CD4-positive, alpha-beta T cell (primary cell): ENCODE results near the gene DHRS3. TPM values are rescaled to one million over a fixed set of nuclear protein-coding genes. Genes with fewer than 3 reads are reported as not detected.
"Not testable (repeated sequence)": the region's sequence is repeated elsewhere in the genome, so short reads cannot be mapped to it uniquely, and the experiment has no call there.

Source experiments
- ATAC-seq: fragments of 200-7000 bp; cut with Tn5 transposase; one replicate; pipeline ENCODE4 v1.10.0; 2022; ENCODE audit warnings: mild to moderate bottlenecking; ENCODE audit not compliant: poor library complexity
- CTCF ChIA-PET: fragments of 350-600 bp; sonication (Branson Sonifier 250); formaldehyde crosslinking; loops from one replicate; lab custom pipeline; 2021; ENCODE audit warnings: antibody characterized with exemption, inconsistent platforms; lab: Charles Lee
- POLR2A ChIA-PET: fragments of 350-600 bp; sonication (Branson Sonifier 250); formaldehyde crosslinking; loops from one replicate; lab custom pipeline; 2021; ENCODE audit warnings: antibody characterized with exemption, inconsistent platforms; lab: Charles Lee
- DNase-seq, 14 experiments: peaks; one replicate each; pipeline ENCODE4 v3.0.0-alpha.2; 2013 to 2020; ENCODE audit warnings: mixed read lengths in 2 of 14
- H3K27ac ChIP-seq, 2 donors: one replicate each; pipeline versions ENCODE4 v1.5.1 to v1.7.0; 2013; ENCODE audit warnings: low read length in 2 of 2, low read depth in 1 of 2, mild to moderate bottlenecking in 1 of 2
- H3K27me3 ChIP-seq, 2 experiments: 1 replicate in 1 of 2; 2 replicates in 1 of 2; pipeline versions ENCODE4 v1.6.1 to v1.7.0; 2013; ENCODE audit warnings: low read length in 2 of 2, control low read depth in 1 of 2, mild to moderate bottlenecking in 1 of 2, moderate library complexity in 1 of 2; ENCODE audit not compliant: insufficient read depth in 2 of 2, control insufficient read depth in 1 of 2
- H3K36me3 ChIP-seq: one replicate; pipeline ENCODE4 v1.6.1; 2013; ENCODE audit warnings: low read length, control low read depth; ENCODE audit not compliant: insufficient read depth
- H3K4me1 ChIP-seq: one replicate; pipeline ENCODE4 v1.6.1; 2013; ENCODE audit warnings: low read length, control low read depth; ENCODE audit not compliant: insufficient read depth
- H3K4me3 ChIP-seq: one replicate; pipeline ENCODE4 v1.5.1; 2013; ENCODE audit warnings: mild to moderate bottlenecking, low read length, moderate library complexity
- H3K9me3 ChIP-seq, 2 experiments: 1 replicate in 1 of 2; 2 replicates in 1 of 2; pipeline versions ENCODE4 v1.6.1 to v1.7.0; 2013; ENCODE audit warnings: low read length in 2 of 2, mild to moderate bottlenecking in 2 of 2, control low read depth in 1 of 2, moderate library complexity in 1 of 2; ENCODE audit not compliant: control insufficient read depth in 1 of 2, insufficient read depth in 1 of 2
- H3K27ac Mint-ChIP-seq: one replicate; pipeline ENCODE4 v1.8.0; 2020; ENCODE audit warnings: mixed read lengths
- H3K27me3 Mint-ChIP-seq: one replicate; pipeline ENCODE4 v1.8.0; 2021; ENCODE audit warnings: mixed read lengths
- H3K36me3 Mint-ChIP-seq: one replicate; pipeline ENCODE4 v1.8.0; 2021; ENCODE audit warnings: low read depth, mixed read lengths
- H3K4me1 Mint-ChIP-seq: one replicate; pipeline ENCODE4 v1.8.0; 2021; ENCODE audit warnings: low read depth, mixed read lengths
- H3K4me3 Mint-ChIP-seq: one replicate; pipeline ENCODE4 v1.8.0; 2020; ENCODE audit warnings: mild to moderate bottlenecking, mixed read lengths
- H3K9me3 Mint-ChIP-seq: one replicate; pipeline ENCODE4 v1.8.0; 2020; ENCODE audit warnings: mixed read lengths
- intact Hi-C, 2 experiments: fragments of 100-400 bp; cut with DNase I in 1 of 2; cut with micrococcal nuclease in 1 of 2; formaldehyde crosslinking; loops; one replicate each; pipeline versions ENCODE4 v1.15.1 to v1.9.0; 2023 to 2025; cut with DNase I, micrococcal nuclease
- total RNA-seq, 174 experiments: library from RNA in 2 of 174; stranded (reverse) in 2 of 174; gene quantifications; one replicate each; pipeline ENCODE4 v1.2.3 and lab custom pipeline; 2021 to 2026
- TF ChIP-seq, protein P1 (sequence below): fragments of 200-600 bp; IDR thresholded peaks from one replicate; pipeline ENCODE4 v1.8.0; 2022; ENCODE audit warnings: antibody characterized with exemption, mild to moderate bottlenecking

The DHRS3 gene
- total RNA-seq, 2 experiments from 2014 or later = 102 to 108 TPM

DNA sequence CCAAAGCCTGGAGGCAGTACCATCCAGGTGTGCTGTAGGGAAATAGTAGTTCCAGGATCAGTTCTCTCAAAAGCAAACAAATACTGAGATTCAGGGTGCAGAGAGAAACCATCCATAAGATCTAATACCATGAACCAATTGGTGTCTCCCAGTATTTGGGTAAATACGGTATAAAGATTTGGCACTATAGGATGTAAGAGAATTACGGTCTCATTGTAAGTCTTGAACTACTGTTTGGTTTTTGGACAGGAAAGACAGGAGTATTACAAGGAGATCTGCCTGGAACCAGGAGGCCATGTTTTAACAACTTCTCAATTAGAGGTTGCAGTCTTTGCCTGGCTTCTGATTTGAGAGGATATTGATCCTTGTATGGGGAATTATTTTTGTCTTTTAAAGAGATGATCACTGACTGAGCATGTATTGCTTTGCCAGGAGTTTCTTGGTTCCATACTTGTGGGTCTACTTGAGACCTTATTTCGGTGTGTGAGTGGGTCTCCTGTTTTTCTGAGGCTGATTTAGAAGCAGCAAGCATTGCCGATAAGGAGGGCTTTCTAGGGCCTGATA, 36.1 kb upstream of the DHRS3 start:
- Histone ChIP-seq H3K36me3 (no peaks in the 10 kb centered on the region), H3K27ac (no peak overlapping the region), H3K4me3 (no peak overlapping the region), H3K9me3 (no peaks in the 10 kb centered on the region), H3K4me1 (peaks cover 3% of the 10 kb centered on the region), H3K27me3 (no peaks in the 10 kb centered on the region)
- ChIA-PET CTCF (no interaction called here), POLR2A (no interaction called here)
- Mint-ChIP-seq H3K27ac (no peak overlapping the region), H3K36me3 (no peaks in the 10 kb centered on the region), H3K9me3 (no peaks in the 10 kb centered on the region), H3K27me3 (peaks cover 23% of the 10 kb centered on the region), H3K4me1 (peaks cover 3% of the 10 kb centered on the region), H3K4me3 (no peak overlapping the region)
- no peak for ATAC-seq
- intact Hi-C loops = loop anchor here in 1 of 2 experiments (10.0 kb wide), 1 partner anchor 539 kb away; no protein-coding TSS in a partner anchor
- no peak for DNase-seq
- TF ChIP-seq, protein P1, sequence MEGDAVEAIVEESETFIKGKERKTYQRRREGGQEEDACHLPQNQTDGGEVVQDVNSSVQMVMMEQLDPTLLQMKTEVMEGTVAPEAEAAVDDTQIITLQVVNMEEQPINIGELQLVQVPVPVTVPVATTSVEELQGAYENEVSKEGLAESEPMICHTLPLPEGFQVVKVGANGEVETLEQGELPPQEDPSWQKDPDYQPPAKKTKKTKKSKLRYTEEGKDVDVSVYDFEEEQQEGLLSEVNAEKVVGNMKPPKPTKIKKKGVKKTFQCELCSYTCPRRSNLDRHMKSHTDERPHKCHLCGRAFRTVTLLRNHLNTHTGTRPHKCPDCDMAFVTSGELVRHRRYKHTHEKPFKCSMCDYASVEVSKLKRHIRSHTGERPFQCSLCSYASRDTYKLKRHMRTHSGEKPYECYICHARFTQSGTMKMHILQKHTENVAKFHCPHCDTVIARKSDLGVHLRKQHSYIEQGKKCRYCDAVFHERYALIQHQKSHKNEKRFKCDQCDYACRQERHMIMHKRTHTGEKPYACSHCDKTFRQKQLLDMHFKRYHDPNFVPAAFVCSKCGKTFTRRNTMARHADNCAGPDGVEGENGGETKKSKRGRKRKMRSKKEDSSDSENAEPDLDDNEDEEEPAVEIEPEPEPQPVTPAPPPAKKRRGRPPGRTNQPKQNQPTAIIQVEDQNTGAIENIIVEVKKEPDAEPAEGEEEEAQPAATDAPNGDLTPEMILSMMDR = no peak

DNA sequence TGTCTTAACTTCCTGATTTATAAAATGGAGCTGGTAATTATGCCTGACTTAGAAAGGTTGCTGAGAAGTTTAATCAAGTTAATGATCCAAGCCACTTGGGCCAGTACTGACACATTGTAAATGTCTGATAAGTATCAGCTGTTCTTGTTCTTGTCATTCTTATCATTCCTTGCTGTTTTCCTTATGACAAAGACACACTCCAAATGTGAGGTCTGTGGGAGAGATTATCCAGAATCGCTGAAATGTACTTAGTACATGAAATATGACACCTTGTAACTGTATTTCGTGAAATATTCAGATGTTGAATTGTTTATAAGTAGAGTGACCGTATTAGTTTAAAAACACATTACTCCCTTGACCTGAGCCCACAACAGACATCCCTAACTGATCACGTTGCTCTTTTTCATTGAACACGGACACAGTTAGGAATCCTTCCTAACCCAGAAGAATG, 32.0 kb upstream of the DHRS3 start:
- Histone ChIP-seq H3K27me3 (peaks cover 4 to 5% of the 10 kb centered on the region in 2 experiments), H3K27ac (no peak overlapping the region), H3K4me3 (no peak overlapping the region), H3K36me3 (no peaks in the 10 kb centered on the region), H3K9me3 (no peaks in the 10 kb centered on the region), H3K4me1 (no peaks in the 10 kb centered on the region)
- intact Hi-C loops = loop anchor here in 1 of 2 experiments (10.0 kb wide), 1 partner anchor 535 kb away; no protein-coding TSS in a partner anchor
- H3K4me3 Mint-ChIP-seq = no peak overlapping the region
- H3K27ac Mint-ChIP-seq = no peak overlapping the region
- ATAC-seq (no peak), DNase-seq (no peak)
- H3K36me3 Mint-ChIP-seq = no peaks in the 10 kb centered on the region
- POLR2A ChIA-PET = no interaction called here
- no peaks in the 10 kb centered on the region for H3K9me3 Mint-ChIP-seq
- TF ChIP-seq, protein P1 = no peak
- CTCF ChIA-PET = no interaction called here
- H3K4me1 Mint-ChIP-seq = no peaks in the 10 kb centered on the region
- H3K27me3 Mint-ChIP-seq = peaks cover 29% of the 10 kb centered on the region

DNA sequence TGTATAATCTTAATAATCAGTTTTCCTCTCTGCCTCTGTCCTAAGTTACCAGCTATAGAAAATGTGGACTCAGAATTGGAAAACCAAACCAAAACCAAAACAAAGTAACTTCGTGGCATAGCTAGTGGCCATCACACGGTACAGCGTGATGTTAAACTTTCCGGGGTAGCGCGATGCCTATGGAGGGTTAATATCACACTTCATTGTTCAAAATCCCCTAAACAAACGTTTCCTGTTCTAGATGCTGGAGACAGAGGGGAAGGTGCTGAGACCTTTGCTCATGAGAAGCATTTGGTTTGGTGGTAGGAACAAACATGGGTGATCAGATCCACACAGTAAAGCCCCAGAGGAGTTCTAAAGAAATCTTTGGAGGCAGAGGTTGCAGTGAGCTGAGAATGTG, 30.7 kb upstream of the DHRS3 start:
- intact Hi-C loops = no loop called here
- Histone ChIP-seq H3K9me3 (no peaks in the 10 kb centered on the region), H3K27ac (no peak overlapping the region), H3K4me1 (no peaks in the 10 kb centered on the region), H3K36me3 (no peaks in the 10 kb centered on the region), H3K4me3 (no peak overlapping the region), H3K27me3 (peaks cover 4 to 5% of the 10 kb centered on the region in 2 experiments)
- ATAC-seq = no peak
- peaks cover 29% of the 10 kb centered on the region for H3K27me3 Mint-ChIP-seq
- no peaks in the 10 kb centered on the region for H3K4me1 Mint-ChIP-seq
- no peak overlapping the region for H3K4me3 Mint-ChIP-seq
- H3K27ac Mint-ChIP-seq = no peak overlapping the region
- POLR2A ChIA-PET = no interaction called here
- no peaks in the 10 kb centered on the region for H3K9me3 Mint-ChIP-seq
- CTCF ChIA-PET = no interaction called here
- H3K36me3 Mint-ChIP-seq = no peaks in the 10 kb centered on the region
- TF ChIP-seq, protein P1 = no peak
- DNase-seq = no peak

DNA sequence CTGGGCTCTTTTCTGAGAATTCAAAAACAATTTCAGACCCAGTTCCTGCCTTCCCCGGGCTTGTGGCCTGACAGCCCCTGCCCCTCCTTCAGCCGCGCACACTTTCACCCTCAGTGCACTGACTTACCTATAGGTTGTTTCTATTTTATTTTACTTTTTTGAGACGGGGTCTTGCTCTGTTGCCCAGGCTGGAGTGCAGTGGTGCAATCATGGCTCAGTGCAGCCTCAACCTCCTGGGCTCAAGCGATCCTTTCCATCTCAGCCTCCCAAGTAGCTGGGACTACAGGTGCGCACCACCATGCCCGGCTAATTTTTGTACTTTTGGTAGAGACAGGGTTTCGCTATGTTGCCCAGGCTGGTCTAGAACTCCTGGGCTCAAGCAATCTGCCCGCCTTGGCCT, 27.4 kb upstream of the DHRS3 start:
- CTCF ChIA-PET, H3K27ac Mint-ChIP-seq, intact Hi-C loops, ATAC-seq, H3K36me3 ChIP-seq, H3K27ac ChIP-seq, H3K4me3 ChIP-seq, H3K4me1 Mint-ChIP-seq, DNase-seq, H3K9me3 Mint-ChIP-seq, H3K36me3 Mint-ChIP-seq, H3K27me3 ChIP-seq, H3K4me3 Mint-ChIP-seq, H3K9me3 ChIP-seq, H3K4me1 ChIP-seq, POLR2A ChIA-PET: not testable (repeated sequence)
- peaks cover 14% of the 10 kb centered on the region for H3K27me3 Mint-ChIP-seq
